ENCODE results near the gene SDK1.

Gene SDK1

DNA sequence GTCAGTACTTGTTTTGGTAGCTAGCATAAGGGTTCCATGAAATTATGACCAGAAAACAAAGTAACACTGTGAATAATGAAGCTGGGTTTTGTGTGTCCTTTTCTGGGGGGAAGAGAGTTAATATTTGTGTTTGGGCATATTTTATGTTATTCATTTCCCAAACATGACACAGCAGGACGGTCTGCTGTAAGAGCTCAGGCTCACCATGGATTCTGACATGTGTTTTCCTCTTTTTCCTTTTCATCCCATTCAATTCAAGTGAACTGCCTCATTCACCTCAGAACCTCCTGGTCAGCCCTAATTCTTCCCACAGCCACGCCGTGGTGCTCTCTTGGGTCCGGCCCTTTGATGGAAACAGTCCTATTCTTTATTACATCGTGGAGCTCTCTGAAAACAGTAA, 685.9 kb downstream of the SDK1 start:
- TF ChIP-seq CTCF (conservative IDR thresholded peaks at IDR 0.05; ENCODE audit: low read depth, low read length): no peak
- no peak for DNase-seq (ENCODE audit: low read depth)
- H3K4me3 ChIP-seq (ENCODE audit: low read depth, low read length): no peak overlapping the region

DNA sequence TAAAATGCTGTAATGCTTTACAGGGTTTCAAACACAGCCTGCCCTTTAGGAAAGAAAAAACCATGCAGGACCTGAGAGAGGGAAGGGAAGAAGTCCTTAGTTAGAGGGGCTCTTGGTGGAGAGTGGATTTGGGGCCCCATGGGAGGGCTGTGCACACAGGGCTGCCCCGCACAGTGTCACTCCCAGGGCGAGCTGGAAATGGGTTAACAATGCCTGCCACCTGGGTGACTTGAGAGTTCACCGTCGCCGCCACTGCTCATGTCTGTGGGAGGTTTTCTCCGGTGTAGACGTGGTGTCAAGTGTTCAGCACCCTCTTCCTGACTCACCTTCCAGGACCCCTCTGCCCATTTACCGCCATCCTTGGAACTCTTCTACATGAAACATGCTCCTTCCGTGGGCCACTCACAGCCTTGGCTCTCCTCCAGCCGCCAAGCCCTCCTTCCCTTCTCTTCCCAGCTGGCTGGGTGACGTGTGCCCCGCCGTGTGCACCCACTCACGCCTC, 686.4 kb downstream of the SDK1 start:
- H3K4me3 ChIP-seq (ENCODE audit: low read depth, low read length): no peak overlapping the region
- DNase-seq (ENCODE audit: low read depth): no peak
- no peak for TF ChIP-seq CTCF (conservative IDR thresholded peaks at IDR 0.05; ENCODE audit: low read depth, low read length)

DNA sequence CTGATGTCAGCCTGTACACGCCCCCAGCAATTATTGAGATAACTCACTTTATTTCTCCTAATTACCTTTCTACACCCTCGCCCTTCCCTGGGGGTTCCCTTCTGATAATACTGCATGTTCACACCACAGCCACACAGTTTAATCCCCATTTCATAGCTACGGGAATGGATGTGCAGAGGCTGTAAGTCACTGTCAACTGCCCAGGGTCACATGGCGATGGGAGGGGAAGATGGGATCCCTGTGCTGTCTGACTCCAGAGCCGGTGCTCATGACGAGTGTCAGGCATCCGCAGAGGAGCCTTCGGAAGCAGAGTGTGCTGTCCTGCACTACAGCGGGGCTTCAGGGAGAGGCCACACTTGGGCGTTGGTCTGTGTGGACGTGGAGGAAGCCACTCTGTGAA, 688.7 kb downstream of the SDK1 start:
- no peak for TF ChIP-seq CTCF (conservative IDR thresholded peaks at IDR 0.05; ENCODE audit: low read depth, low read length)
- H3K4me3 ChIP-seq (ENCODE audit: low read depth, low read length): no peak overlapping the region
- no peak for DNase-seq (ENCODE audit: low read depth)

- H3K4me3 ChIP-seq (ENCODE audit: low read depth, low read length): no peak overlapping the region
Measured at GRCh38 chr7:3991731-3992231, 690.7 kb downstream of the SDK1 start.

GRCh38 chr7:3992841-3993240, 691.8 kb downstream of the SDK1 start:
- TF ChIP-seq CTCF (conservative IDR thresholded peaks at IDR 0.05; ENCODE audit: low read depth, low read length): no peak
- no peak overlapping the region for H3K4me3 ChIP-seq (ENCODE audit: low read depth, low read length)
- no peak for DNase-seq (ENCODE audit: low read depth)

More at GRCh38 chr7:3991731-3992231, 690.7 kb downstream of the SDK1 start:
- no peak for TF ChIP-seq CTCF (conservative IDR thresholded peaks at IDR 0.05; ENCODE audit: low read depth, low read length)
- DNase-seq (ENCODE audit: low read depth): no peak

GRCh38 chr7:3994764-3995163, 693.7 kb downstream of the SDK1 start:
- H3K4me3 ChIP-seq (ENCODE audit: low read depth, low read length): no peak overlapping the region
- no peak for DNase-seq (ENCODE audit: low read depth)
- no peak for TF ChIP-seq CTCF (conservative IDR thresholded peaks at IDR 0.05; ENCODE audit: low read depth, low read length)

DNA sequence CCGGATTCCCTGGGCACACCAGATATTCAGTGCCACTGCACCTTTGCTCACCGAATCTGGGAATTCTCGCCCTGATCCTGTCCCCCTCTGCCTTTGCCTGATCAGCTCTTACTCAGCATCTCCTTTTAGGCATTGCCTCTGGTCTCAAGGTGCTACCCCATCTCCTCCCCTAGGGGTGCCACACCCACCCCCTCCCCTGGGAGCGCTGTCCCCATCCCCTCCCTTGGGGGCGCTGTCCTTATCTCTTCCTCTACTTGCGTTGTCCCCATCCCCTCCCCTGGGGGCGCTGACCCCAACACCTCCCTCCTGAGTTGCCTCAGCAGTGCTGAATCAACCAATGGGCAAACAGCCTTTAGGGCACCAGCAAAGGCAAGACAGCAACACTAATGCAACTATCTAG, 694.1 kb downstream of the SDK1 start:
- TF ChIP-seq CTCF (conservative IDR thresholded peaks at IDR 0.05; ENCODE audit: low read depth, low read length): no peak
- DNase-seq (ENCODE audit: low read depth): no peak
- H3K4me3 ChIP-seq (ENCODE audit: low read depth, low read length): no peak overlapping the region

Measured in choroid plexus epithelial cell (primary cell).